GM23248 (cell line): Measurements from ENCODE around the gene SND1. TPM values are rescaled to one million over a fixed set of nuclear protein-coding genes. Genes with fewer than 3 reads are reported as not detected.
A peak's percentile ranks its signal among the peaks of the same experiment; 100 is the strongest.

Experiments
- DNase-seq: peaks from one replicate; pipeline ENCODE4 v3.0.0-alpha.2; 2015
- H2AFZ ChIP-seq: fragments of 200-600 bp; sonication (generic); 2 replicates; pipeline ENCODE4 v1.6.1; 2016; ENCODE audit warnings: antibody characterized with exemption
- H3F3A ChIP-seq: fragments of 200-600 bp; sonication (generic); 2 replicates; pipeline ENCODE4 v1.6.1; 2016; ENCODE audit warnings: mild to moderate bottlenecking, antibody characterized with exemption, mixed run types; ENCODE audit not compliant: insufficient read depth
- H3K27ac ChIP-seq: fragments of 200-600 bp; sonication (generic); 2 replicates; pipeline ENCODE4 v1.5.1; 2016; ENCODE audit warnings: mild to moderate bottlenecking
- H3K27me3 ChIP-seq: fragments of 200-600 bp; sonication (generic); replicated peaks from 2 replicates; pipeline ENCODE4 v1.6.1; 2016; ENCODE audit warnings: mild to moderate bottlenecking; ENCODE audit not compliant: insufficient read depth
- H3K36me3 ChIP-seq: fragments of 200-600 bp; sonication (generic); 2 replicates; pipeline ENCODE4 v1.6.1; 2016; ENCODE audit warnings: low read depth, mild to moderate bottlenecking
- H3K4me1 ChIP-seq: fragments of 200-600 bp; sonication (generic); 2 replicates; pipeline ENCODE4 v1.6.1; 2016; ENCODE audit warnings: mild to moderate bottlenecking; ENCODE audit not compliant: insufficient read depth
- H3K4me2 ChIP-seq: fragments of 200-600 bp; sonication (generic); one replicate; pipeline ENCODE4 v1.6.1; 2016; ENCODE audit warnings: mild to moderate bottlenecking; ENCODE audit not compliant: unreplicated experiment
- H3K4me3 ChIP-seq: fragments of 200-600 bp; sonication (generic); 2 replicates; pipeline ENCODE4 v1.5.1; 2016; ENCODE audit warnings: mild to moderate bottlenecking
- H3K79me2 ChIP-seq: fragments of 200-600 bp; sonication (generic); 2 replicates; pipeline ENCODE4 v1.6.1; 2016; ENCODE audit warnings: mild to moderate bottlenecking; ENCODE audit not compliant: insufficient read depth
- H3K9ac ChIP-seq: fragments of 200-600 bp; sonication (generic); 2 replicates; pipeline ENCODE4 v1.6.1; 2016; ENCODE audit warnings: mild to moderate bottlenecking
- H3K9me2 ChIP-seq: fragments of 200-600 bp; sonication (generic); 2 replicates; pipeline ENCODE4 v1.6.1; 2016; ENCODE audit warnings: mixed run types, mild to moderate bottlenecking, moderate library complexity; ENCODE audit not compliant: insufficient read depth
- H3K9me3 ChIP-seq: fragments of 200-600 bp; sonication (generic); one replicate; pipeline ENCODE4 v1.6.1; 2017; ENCODE audit warnings: low read depth
- H4K20me1 ChIP-seq: fragments of 200-600 bp; sonication (generic); 2 replicates; pipeline ENCODE4 v1.6.0; 2016; ENCODE audit not compliant: insufficient read depth
- EZH2 ChIP-seq: fragments of 200-600 bp; sonication (generic); IDR thresholded peaks from 2 replicates; pipeline ENCODE4 v1.6.1; 2018; ENCODE audit warnings: antibody characterized with exemption, mild to moderate bottlenecking; ENCODE audit not compliant: insufficient read depth, poor library complexity, severe bottlenecking
- EZH2phosphoT487 ChIP-seq: fragments of 200-600 bp; sonication (generic); IDR thresholded peaks from 2 replicates; pipeline ENCODE4 v1.6.1; 2018; ENCODE audit warnings: antibody characterized with exemption, moderate library complexity, mild to moderate bottlenecking, low read depth; ENCODE audit not compliant: insufficient read depth
- whole genome bisulfite sequencing, 2 experiments: methylation state at CpG; one replicate each; pipeline ENCODE4 v1.1.6; 2015 to 2017; ENCODE audit warnings: low lambda C conversion rate in 2 of 2, low coverage in 1 of 2; ENCODE audit errors: missing lambda C conversion rate in 2 of 2; 5-methylcytosine and 5-hydroxymethylcytosine counted together
- in situ Hi-C: fragments of 300-500 bp; cut with MboI; formaldehyde crosslinking; loops from 2 replicates; pipeline ENCODE4 v1.15.0; 2020
- polyA plus RNA-seq: library from polyadenylated mRNA; unstranded; fragments of >200 nt; fragmentation: Nextera tagmentation; extraction: Ambion mirVana; gene quantifications from 2 replicates; pipeline ENCODE4 v1.2.1, GENCODE V29; 2016
- total RNA-seq: library from RNA; depleted of rRNA; stranded (reverse); fragments of >200 nt; shearing (Covaris generic); gene quantifications from 2 replicates; pipeline ENCODE4 v1.2.3, GENCODE V29; 2014

SND1 gene
- total and polyA plus RNA-seq, 2 experiments from 2014 or later: 128 to 184 TPM

DNA sequence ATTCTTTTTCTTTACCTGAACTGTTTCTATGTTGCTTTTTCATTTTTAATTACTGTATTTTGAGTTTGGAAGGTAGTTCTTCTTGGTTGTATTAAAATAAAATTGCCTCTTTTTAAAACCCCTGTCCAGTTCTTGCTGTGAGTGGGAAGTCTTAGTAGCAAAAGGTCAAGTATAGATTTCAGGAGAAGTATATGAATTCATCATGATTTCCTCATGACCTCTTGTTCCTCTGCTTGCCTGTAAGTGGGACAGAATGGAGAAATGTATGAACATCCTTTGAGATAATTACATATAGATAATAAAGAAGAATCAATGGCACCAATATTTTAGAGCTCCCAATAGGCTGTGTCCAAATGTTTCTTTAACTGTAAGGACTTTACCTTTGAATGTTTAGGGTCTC, 253.0 kb downstream of the SND1 start:
- Histone ChIP-seq H3K36me3 (0 out of 2 replicates have a peak, but pooled peaks cover 3% of the 10 kb centered on the region), H2AFZ (no peak overlapping the region), H3K9me2 (no peaks in the 10 kb centered on the region), H3K27me3 (no peaks in the 10 kb centered on the region), H3K4me3 (no peak overlapping the region), H3F3A (peaks cover 31% of the 10 kb centered on the region; the same call in 1 of the 2 replicates), H3K4me2 (peak overlapping the region; percentile 41), H3K79me2 (peaks cover 86% of the 10 kb centered on the region), H3K4me1 (peaks cover 31% of the 10 kb centered on the region), H3K9ac (0 out of 2 replicates have a peak overlapping the region, but pooled peaks have one; percentile 9), H3K27ac (peak overlapping the region; percentile 68), H3K9me3 (no peaks in the 10 kb centered on the region), H4K20me1 (no peaks in the 10 kb centered on the region; the same call in 1 of the 2 replicates)
- in situ Hi-C loops: no loop called here
- no peak for DNase-seq
- TF ChIP-seq EZH2: no peak
- no peak for TF ChIP-seq EZH2phosphoT487

GRCh38 chr7:127905491-127906330, 253.7 kb downstream of the SND1 start:
- H3K4me1 ChIP-seq: peaks cover 25% of the 10 kb centered on the region
- H3K4me2 ChIP-seq: peak overlapping the region; percentile 41
- no peaks in the 10 kb centered on the region for H3K27me3 ChIP-seq
- H4K20me1 ChIP-seq: no peaks in the 10 kb centered on the region; the same call in 1 of the 2 replicates
- TF ChIP-seq EZH2 (no peak), EZH2phosphoT487 (no peak)
- peaks cover 31% of the 10 kb centered on the region; the same call in 1 of the 2 replicates for H3F3A ChIP-seq
- WGBS, 2 experiments: 89 to 94% methylated on average over 2 of the region's 2 CpGs
- no peak overlapping the region for H2AFZ ChIP-seq
- no peaks in the 10 kb centered on the region for H3K9me2 ChIP-seq
- 0 out of 2 replicates have a peak, but pooled peaks cover 3% of the 10 kb centered on the region for H3K36me3 ChIP-seq
- in situ Hi-C loops: no loop called here
- DNase-seq: peak; percentile 69
- H3K79me2 ChIP-seq: peaks cover 86% of the 10 kb centered on the region
- H3K4me3 ChIP-seq: no peak overlapping the region
- H3K9ac ChIP-seq: peak overlapping the region; percentile 13; the same call in 1 of the 2 replicates
- H3K27ac ChIP-seq: peak overlapping the region; percentile 68
- no peaks in the 10 kb centered on the region for H3K9me3 ChIP-seq

DNA sequence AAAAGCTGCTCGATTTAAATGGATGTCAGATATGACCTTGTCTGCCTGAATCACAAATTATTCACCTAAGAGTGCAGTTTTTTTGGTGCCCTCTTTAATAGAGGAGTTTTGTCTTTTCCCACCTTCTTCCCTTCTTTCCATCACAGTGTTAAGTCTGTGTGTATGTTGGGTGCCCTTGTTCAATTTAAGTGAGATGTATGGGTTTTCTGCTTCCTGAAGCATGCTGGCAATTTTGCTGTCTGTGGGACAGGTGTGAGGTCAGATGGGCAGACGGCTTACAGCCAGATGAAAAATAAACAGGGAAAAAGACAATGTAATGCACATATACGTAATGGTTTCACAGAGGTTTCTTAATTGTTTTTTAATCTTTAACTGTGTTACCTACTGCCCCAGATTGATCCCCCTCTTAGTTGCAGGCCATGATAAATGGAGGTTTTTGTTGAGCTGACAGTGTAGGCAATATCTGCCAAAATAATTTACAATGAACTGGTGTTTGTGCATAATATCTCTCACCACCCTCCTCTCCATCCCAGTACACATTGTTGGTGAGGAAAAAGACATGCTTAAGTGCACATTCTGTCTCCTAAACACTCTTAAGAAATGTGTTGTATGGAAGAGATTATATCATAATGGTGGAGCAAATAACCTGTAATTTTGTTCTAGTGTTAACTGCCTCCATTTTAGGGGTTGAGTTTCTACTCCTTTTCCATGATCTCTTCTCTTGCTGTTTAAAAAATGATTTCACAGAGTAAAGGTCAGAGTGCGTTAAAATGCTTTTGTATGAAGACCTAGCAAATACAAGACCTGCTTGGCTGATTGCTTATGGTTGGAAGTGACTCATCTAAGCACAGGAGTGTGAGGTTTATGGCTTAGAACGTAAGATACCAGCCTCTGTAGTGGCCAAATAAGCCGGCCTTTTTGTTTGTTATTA, 255.4 kb downstream of the SND1 start:
- Histone ChIP-seq H3K27ac (no peak overlapping the region), H2AFZ (no peak overlapping the region), H3K4me2 (no peak overlapping the region), H4K20me1 (no peaks in the 10 kb centered on the region; the same call in 1 of the 2 replicates), H3K4me1 (peaks cover 25% of the 10 kb centered on the region), H3K27me3 (no peaks in the 10 kb centered on the region), H3K36me3 (0 out of 2 replicates have a peak, but pooled peaks cover 3% of the 10 kb centered on the region), H3F3A (peaks cover 31% of the 10 kb centered on the region; the same call in 1 of the 2 replicates), H3K9me2 (no peaks in the 10 kb centered on the region), H3K4me3 (no peak overlapping the region), H3K79me2 (peaks cover 86% of the 10 kb centered on the region), H3K9me3 (no peaks in the 10 kb centered on the region), H3K9ac (no peak overlapping the region)
- in situ Hi-C loops: no loop called here
- TF ChIP-seq EZH2phosphoT487 (no peak), EZH2 (no peak)
- DNase-seq: no peak
- WGBS, 2 experiments: 89 to 90% methylated on average over 6 of the region's 6 CpGs
